Fibroblast of skin of left quadriceps (primary cell): ENCODE results near the gene VRK1.
"Not testable (repeated sequence)": the region's sequence is repeated elsewhere in the genome, so short reads cannot be mapped to it uniquely, and the experiment has no call there.

Source experiments
- DNase-seq, 2 experiments: peaks; one replicate each; pipeline ENCODE4 v3.0.0-alpha.2; 2013; ENCODE audit warnings: low read depth in 2 of 2

VRK1 gene

GRCh38 chr14:96881713-96882112 is 84.5 kb downstream of the VRK1 start:
- no peak for DNase-seq

GRCh38 chr14:96883974-96884373 is 86.8 kb downstream of the VRK1 start:
- not testable (repeated sequence) for DNase-seq

- no peak for DNase-seq
Measured at GRCh38 chr14:96888158-96888557, 91.0 kb downstream of the VRK1 start.

GRCh38 chr14:96888593-96888992 is 91.4 kb downstream of the VRK1 start:
- no peak for DNase-seq

- DNase-seq: no peak
Measured at GRCh38 chr14:96889091-96889490, 91.9 kb downstream of the VRK1 start.

GRCh38 chr14:96893966-96894622 is 96.9 kb downstream of the VRK1 start:
- DNase-seq: no peak

- DNase-seq: no peak
Measured at GRCh38 chr14:96894966-96895365, 97.8 kb downstream of the VRK1 start.

- DNase-seq: no peak
Measured at GRCh38 chr14:96895658-96896271, 98.6 kb downstream of the VRK1 start.

- no peak for DNase-seq
Measured at GRCh38 chr14:96897184-96897583, 100.0 kb downstream of the VRK1 start.

- no peak for DNase-seq
Measured at GRCh38 chr14:96901227-96901626, 104.0 kb downstream of the VRK1 start.

- no peak for DNase-seq
Measured at GRCh38 chr14:96902004-96902403, 104.8 kb downstream of the VRK1 start.

GRCh38 chr14:96903444-96904023 is 106.4 kb downstream of the VRK1 start:
- DNase-seq: no peak

GRCh38 chr14:96904201-96904600 is 107.0 kb downstream of the VRK1 start:
- no peak for DNase-seq

- no peak for DNase-seq
Measured at GRCh38 chr14:96905065-96905464, 107.9 kb downstream of the VRK1 start.

- DNase-seq: no peak
Measured at GRCh38 chr14:96905825-96906224, 108.6 kb downstream of the VRK1 start.

- DNase-seq: no peak
Measured at GRCh38 chr14:96906434-96906833, 109.3 kb downstream of the VRK1 start.

GRCh38 chr14:96909841-96910364 is 112.7 kb downstream of the VRK1 start:
- no peak for DNase-seq

- no peak for DNase-seq
Measured at GRCh38 chr14:96911499-96912149, 114.4 kb downstream of the VRK1 start.

- no peak for DNase-seq
Measured at GRCh38 chr14:96914571-96915128, 117.5 kb downstream of the VRK1 start.

- no peak for DNase-seq
Measured at GRCh38 chr14:96915478-96915877, 118.3 kb downstream of the VRK1 start.

GRCh38 chr14:96916751-96917150 is 119.6 kb downstream of the VRK1 start:
- DNase-seq: no peak

- no peak for DNase-seq
Measured at GRCh38 chr14:96917442-96917963, 120.3 kb downstream of the VRK1 start.
